Measurements from ENCODE around the gene FBLN1.

DNA sequence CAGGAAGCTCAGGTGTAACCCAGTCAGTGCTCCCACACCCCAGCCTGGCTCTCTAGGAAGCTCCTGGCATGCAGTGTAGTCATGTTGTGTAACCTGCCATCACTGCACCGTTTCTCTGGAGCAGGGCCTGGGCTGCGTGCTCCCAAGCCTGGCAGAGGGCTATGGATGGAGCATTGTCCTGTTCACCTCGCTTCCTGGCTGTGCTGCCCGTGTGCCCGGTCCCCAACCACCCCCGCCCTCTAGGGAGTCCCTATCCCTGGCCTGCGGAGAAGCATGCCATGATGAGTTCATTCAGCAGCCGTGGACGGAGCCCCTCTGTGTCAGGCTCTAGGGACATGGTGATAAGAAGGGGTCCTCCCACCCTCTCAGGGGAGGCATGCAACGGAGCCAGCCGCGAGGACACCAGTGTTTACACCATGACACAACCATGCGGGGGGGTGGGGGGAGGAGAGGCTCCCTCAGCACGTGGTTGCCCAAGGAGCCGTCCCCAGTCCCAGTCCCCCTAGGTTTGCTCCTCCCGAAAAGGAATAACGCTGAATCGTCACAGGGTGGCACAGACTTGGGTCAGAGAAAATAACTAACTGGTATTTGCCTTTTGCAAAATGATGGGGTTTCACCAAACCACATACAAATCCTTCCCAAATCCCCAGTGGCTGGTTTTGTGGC is 73.1 kb downstream of the FBLN1 start:
- TF ChIP-seq, protein P1, sequence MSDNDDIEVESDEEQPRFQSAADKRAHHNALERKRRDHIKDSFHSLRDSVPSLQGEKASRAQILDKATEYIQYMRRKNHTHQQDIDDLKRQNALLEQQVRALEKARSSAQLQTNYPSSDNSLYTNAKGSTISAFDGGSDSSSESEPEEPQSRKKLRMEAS (CRISPR knock-in tag; IDR thresholded peaks at IDR 0.05): no peak
- TF ChIP-seq FOXA1 (IDR thresholded peaks at IDR 0.05; ENCODE audit: borderline replicate concordance): no peak
- no peak for TF ChIP-seq NR2F6 (CRISPR knock-in tag; IDR thresholded peaks at IDR 0.05)
- no peak for TF ChIP-seq ZNF274 (IDR thresholded peaks at IDR 0.05; ENCODE audit: borderline replicate concordance, low read depth, low read length)
- no peak for TF ChIP-seq CTCF (IDR thresholded peaks at IDR 0.05 in 2 of 3, conservative IDR thresholded peaks at IDR 0.05 in 1 of 3; ENCODE audit: insufficient read depth in 2 of 3, low read depth in 1 of 3, low read length in 3 of 3)
- TF ChIP-seq, protein P2, sequence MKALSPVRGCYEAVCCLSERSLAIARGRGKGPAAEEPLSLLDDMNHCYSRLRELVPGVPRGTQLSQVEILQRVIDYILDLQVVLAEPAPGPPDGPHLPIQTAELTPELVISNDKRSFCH (CRISPR knock-in tag; IDR thresholded peaks at IDR 0.05): no peak
- TF ChIP-seq, protein P2 (tag; IDR thresholded peaks at IDR 0.05): no peak
- TF ChIP-seq KAT2B (IDR thresholded peaks at IDR 0.05; ENCODE audit: low read depth, low read length): no peak
- TF ChIP-seq ZNF133 (CRISPR knock-in tag; IDR thresholded peaks at IDR 0.05): no peak
- TF ChIP-seq FOS (IDR thresholded peaks at IDR 0.05; ENCODE audit: extremely low read depth, insufficient read length): no peak
- TF ChIP-seq ZFX (CRISPR knock-in tag; IDR thresholded peaks at IDR 0.05): no peak
- no peak for TF ChIP-seq STAG1 (CRISPR knock-in tag; IDR thresholded peaks at IDR 0.05; ENCODE audit: borderline replicate concordance)
- no peak for TF ChIP-seq EP300 (IDR thresholded peaks at IDR 0.05; ENCODE audit: low read length)

All from K562 (cell line).